Peyer's patch (tissue), 4 donors: ENCODE results near the gene PLK3. TPM values are rescaled to one million over a fixed set of nuclear protein-coding genes. Genes with fewer than 3 reads are reported as not detected.

ENCODE experiments used
- DNase-seq, 3 donors: peaks; one replicate each; pipeline ENCODE4 v3.0.0-alpha.2; 2017 to 2019
- H3K27ac ChIP-seq, 4 donors: fragments of 200-600 bp; sonication (generic); one replicate each; pipeline ENCODE4 v1.5.1; 2016 to 2019
- H3K27me3 ChIP-seq, 2 donors: fragments of 200-600 bp; sonication (generic); one replicate each; pipeline ENCODE4 v1.5.1; 2019
- H3K36me3 ChIP-seq, 3 donors: fragments of 200-600 bp; sonication (generic); one replicate each; pipeline ENCODE4 v1.5.1; 2016 to 2019
- H3K4me1 ChIP-seq, 4 donors: fragments of 200-600 bp; sonication (generic); one replicate each; pipeline ENCODE4 v1.5.1; 2016 to 2019
- H3K4me3 ChIP-seq, 4 donors: fragments of 200-600 bp; sonication (generic); 1 replicate in 3 of 4; 2 replicates in 1 of 4; pipeline ENCODE4 v1.5.1; 2016 to 2019; ENCODE audit warnings: mild to moderate bottlenecking in 1 of 4
- H3K9me3 ChIP-seq, 4 donors: fragments of 200-600 bp; sonication (generic); one replicate each; pipeline ENCODE4 v1.5.1; 2016 to 2019; ENCODE audit warnings: mild to moderate bottlenecking in 1 of 4
- POLR2A ChIP-seq, 2 donors: fragments of 450-650 bp; IDR thresholded peaks; one replicate each; pipeline ENCODE4 v1.5.1; 2017; ENCODE audit warnings: antibody characterized with exemption in 2 of 2, mild to moderate bottlenecking in 2 of 2, moderate library complexity in 2 of 2
- small RNA-seq, 2 donors: library from RNA; depleted of rRNA; stranded (forward); fragments of <200 nt; gene quantifications; one replicate each; pipeline ENCODE3, GENCODE V24; 2016
- total RNA-seq, 4 donors: library from RNA; depleted of rRNA; stranded (reverse); fragments of >200 nt; gene quantifications; one replicate each; pipeline ENCODE4 v1.1.0, GENCODE V29; 2016
- TF ChIP-seq, protein P1 (sequence below), 6 experiments: fragments of 450-650 bp in 4 of 6; fragments of 200-600 bp in 2 of 6; sonication (generic) in 1 of 6; IDR thresholded peaks; one replicate each; pipeline ENCODE4 v1.5.1; 2017 to 2019; ENCODE audit warnings: antibody characterized with exemption in 6 of 6, mild to moderate bottlenecking in 3 of 6, moderate library complexity in 1 of 6

Gene PLK3
- total RNA-seq, 4 donors from 2014 or later = 7.7 to 28.1 (median 23.5) TPM

DNA sequence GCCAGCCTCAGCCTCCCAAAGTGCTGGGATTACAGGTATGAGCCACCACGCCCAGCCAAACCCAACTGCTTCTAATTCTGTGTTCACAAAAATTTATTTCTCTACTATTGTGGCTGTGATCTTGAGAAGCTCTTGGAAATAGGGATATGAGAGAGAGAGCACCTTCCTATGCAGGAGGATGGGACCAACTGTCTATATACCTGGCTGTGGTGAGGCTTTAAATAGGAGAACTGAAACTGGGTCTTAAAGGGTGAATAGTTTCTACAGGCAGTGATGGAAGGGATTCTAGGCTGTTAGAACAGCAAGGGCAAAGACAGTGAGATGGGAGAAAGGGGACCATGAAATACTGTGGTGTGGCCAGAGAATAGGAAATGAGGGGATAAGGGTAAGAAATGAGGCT, 51.1 kb downstream of the PLK3 start:
- Histone ChIP-seq H3K9me3 (no peaks in the 10 kb centered on the region), H3K36me3 (no peaks in the 10 kb centered on the region), H3K4me1 (no peaks in the 10 kb centered on the region), H3K27ac (no peak overlapping the region), H3K27me3 (no peaks in the 10 kb centered on the region), H3K4me3 (no peak overlapping the region)
- no peak for DNase-seq
- TF ChIP-seq, protein P1, sequence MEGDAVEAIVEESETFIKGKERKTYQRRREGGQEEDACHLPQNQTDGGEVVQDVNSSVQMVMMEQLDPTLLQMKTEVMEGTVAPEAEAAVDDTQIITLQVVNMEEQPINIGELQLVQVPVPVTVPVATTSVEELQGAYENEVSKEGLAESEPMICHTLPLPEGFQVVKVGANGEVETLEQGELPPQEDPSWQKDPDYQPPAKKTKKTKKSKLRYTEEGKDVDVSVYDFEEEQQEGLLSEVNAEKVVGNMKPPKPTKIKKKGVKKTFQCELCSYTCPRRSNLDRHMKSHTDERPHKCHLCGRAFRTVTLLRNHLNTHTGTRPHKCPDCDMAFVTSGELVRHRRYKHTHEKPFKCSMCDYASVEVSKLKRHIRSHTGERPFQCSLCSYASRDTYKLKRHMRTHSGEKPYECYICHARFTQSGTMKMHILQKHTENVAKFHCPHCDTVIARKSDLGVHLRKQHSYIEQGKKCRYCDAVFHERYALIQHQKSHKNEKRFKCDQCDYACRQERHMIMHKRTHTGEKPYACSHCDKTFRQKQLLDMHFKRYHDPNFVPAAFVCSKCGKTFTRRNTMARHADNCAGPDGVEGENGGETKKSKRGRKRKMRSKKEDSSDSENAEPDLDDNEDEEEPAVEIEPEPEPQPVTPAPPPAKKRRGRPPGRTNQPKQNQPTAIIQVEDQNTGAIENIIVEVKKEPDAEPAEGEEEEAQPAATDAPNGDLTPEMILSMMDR (IDR thresholded peaks at IDR 0.05) = no peak
- no peak for TF ChIP-seq POLR2A (IDR thresholded peaks at IDR 0.05)

DNA sequence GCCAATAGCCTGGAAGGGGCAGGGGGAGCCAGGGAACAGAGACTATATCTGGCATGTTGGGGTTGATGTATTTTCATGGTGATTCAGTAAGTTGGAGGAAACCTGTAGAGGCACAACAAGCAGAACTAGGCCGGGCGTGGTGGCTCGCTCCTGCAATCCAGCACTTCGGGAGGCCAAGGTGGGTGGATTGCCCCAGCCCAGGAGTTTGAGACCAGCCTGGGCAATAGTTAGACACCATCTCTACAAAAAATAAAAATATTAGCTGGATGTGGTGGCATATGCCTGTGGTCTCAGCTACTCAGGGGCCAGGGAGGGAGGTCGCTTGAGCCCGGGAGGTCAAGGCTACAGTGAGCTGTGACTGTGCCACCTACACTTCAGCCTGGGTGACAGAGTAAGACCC, 53.0 kb downstream of the PLK3 start:
- Histone ChIP-seq H3K9me3 (no peaks in the 10 kb centered on the region), H3K27ac (no peak overlapping the region), H3K27me3 (no peaks in the 10 kb centered on the region), H3K4me3 (no peak overlapping the region), H3K4me1 (no peaks in the 10 kb centered on the region), H3K36me3 (no peaks in the 10 kb centered on the region)
- TF ChIP-seq, protein P1 (IDR thresholded peaks at IDR 0.05) = no peak
- no peak for TF ChIP-seq POLR2A (IDR thresholded peaks at IDR 0.05)
- no peak for DNase-seq

DNA sequence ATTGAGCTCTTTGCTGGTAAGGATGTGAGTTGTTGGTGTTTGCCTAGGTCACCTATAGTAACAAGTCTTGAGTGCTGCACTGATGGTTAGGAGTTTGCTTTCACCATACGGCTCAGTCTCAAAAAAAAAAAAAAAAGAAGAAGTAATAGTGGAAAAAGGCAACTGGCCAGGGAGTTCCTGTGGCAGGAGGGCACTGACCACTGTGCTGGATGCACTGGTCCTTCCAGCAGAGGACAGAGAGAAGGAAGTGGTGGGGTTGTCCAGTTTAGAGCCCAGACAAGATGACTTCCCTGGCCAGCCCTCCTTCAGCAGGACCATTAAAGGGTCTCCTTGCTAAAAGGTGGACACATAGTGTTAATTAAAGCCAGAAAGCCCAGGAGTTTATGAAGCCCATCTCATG, 54.8 kb downstream of the PLK3 start:
- TF ChIP-seq, protein P1 (IDR thresholded peaks at IDR 0.05) = no peak
- TF ChIP-seq POLR2A (IDR thresholded peaks at IDR 0.05) = no peak
- no peak overlapping the region for H3K27ac ChIP-seq
- no peaks in the 10 kb centered on the region for H3K4me1 ChIP-seq
- no peaks in the 10 kb centered on the region for H3K27me3 ChIP-seq
- H3K36me3 ChIP-seq = no peaks in the 10 kb centered on the region
- H3K4me3 ChIP-seq = no peak overlapping the region
- no peak for DNase-seq
- H3K9me3 ChIP-seq = no peaks in the 10 kb centered on the region

Small RNA genes within 50 kb of the gene (small RNA-seq; reads per million reads assigned to genes)
- gene AL136380.1 = 0 reads per million in 2 donors
- 465 to 628 reads per million in 2 donors for gene SNORD38A
- 0 reads per million in 2 donors for gene SNORD38B
- gene SNORD46 = 1,090 to 1,531 reads per million in 2 donors
- gene SNORD55 = 0 reads per million in 2 donors

Other genes starting within 250 kb of the PLK3 start
- gene TMEM53, start 125.9 kb upstream of the PLK3 start, total RNA-seq = 10 to 100 TPM in 3 of 4 donors, not detected in 1; 23.1 to 30.8 (median 26.5) TPM
- gene ARMH1, start 125.7 kb upstream of the PLK3 start, total RNA-seq = 1 to 10 TPM; 3.7 to 7.7 (median 4.8) TPM
- not detected for gene RNU5D-1, start 69.2 kb upstream of the PLK3 start, total RNA-seq
- gene KIF2C, start 60.5 kb upstream of the PLK3 start, total RNA-seq = 1 to 10 TPM; 2.5 to 8.3 (median 3.5) TPM
- gene RPS8, start 24.8 kb upstream of the PLK3 start, total RNA-seq = 1,000 to 10,000 TPM in 1 of 4 donors, 100 to 1,000 TPM in 3; 456 to 1,875 (median 819) TPM
- 10 to 100 TPM in 3 of 4 donors, 1 to 10 TPM in 1; 5.0 to 59.8 (median 28.6) TPM for gene BEST4, start 12.2 kb upstream of the PLK3 start, total RNA-seq
- 1 to 10 TPM in 1 of 4 donors, not detected in 3; 3.5 TPM for gene DYNLT4, start 7.0 kb downstream of the PLK3 start, total RNA-seq
- gene BTBD19, start 8.1 kb downstream of the PLK3 start, total RNA-seq = 1 to 10 TPM; 2.6 to 7.4 (median 3.5) TPM
- 1 to 10 TPM in 2 of 4 donors, under 1 TPM in 2; 0.27 to 2.5 (median 0.79) TPM for gene PTCH2, start 42.9 kb downstream of the PLK3 start, total RNA-seq
- 10 to 100 TPM; 10.3 to 23.9 (median 16.6) TPM for gene EIF2B3, start 186.2 kb downstream of the PLK3 start, total RNA-seq
- 100 to 1,000 TPM; 141 to 270 (median 202) TPM for gene HECTD3, start 210.9 kb downstream of the PLK3 start, total RNA-seq
- 10 to 100 TPM; 43.4 to 56.6 (median 51.3) TPM for gene UROD, start 211.9 kb downstream of the PLK3 start, total RNA-seq